WTC11 (cell line): ENCODE data around the gene ABCG4. TPM values are rescaled to one million over a fixed set of nuclear protein-coding genes. Genes with fewer than 3 reads are reported as not detected.

Experiments used
- ATAC-seq: fragments of 200-7000 bp; cut with Tn5 transposase; 2 replicates; pipeline ENCODE4 v1.10.0; 2021; ENCODE audit warnings: mild to moderate bottlenecking, moderate library complexity
- CTCF ChIA-PET: fragments of 300-600 bp; sonication (Branson Sonifier 250); formaldehyde crosslinking; loops from one replicate; lab custom pipeline; 2021; ENCODE audit warnings: antibody characterized with exemption; lab: Charles Lee
- POLR2A ChIA-PET: fragments of 350-600 bp; sonication (Branson Sonifier 250); formaldehyde crosslinking; loops from one replicate; lab custom pipeline; 2021; ENCODE audit warnings: antibody characterized with exemption; lab: Charles Lee
- DNase-seq: peaks from one replicate; pipeline ENCODE4 v3.0.0; 2021; ENCODE audit warnings: low spot score
- H3K27ac Mint-ChIP-seq: 2 replicates; pipeline ENCODE4 v1.8.0; 2021; ENCODE audit warnings: mixed read lengths
- H3K27me3 Mint-ChIP-seq: 2 replicates; pipeline ENCODE4 v1.8.0; 2021; ENCODE audit warnings: low read depth, mild to moderate bottlenecking, moderate library complexity, mixed read lengths
- H3K36me3 Mint-ChIP-seq: 2 replicates; pipeline ENCODE4 v1.8.0; 2021; ENCODE audit warnings: mixed read lengths
- H3K4me1 Mint-ChIP-seq: 2 replicates; pipeline ENCODE4 v1.8.0; 2022; ENCODE audit warnings: mixed read lengths
- H3K4me3 Mint-ChIP-seq: 2 replicates; pipeline ENCODE4 v1.8.0; 2021; ENCODE audit warnings: mild to moderate bottlenecking, moderate library complexity, mixed read lengths
- H3K9me3 Mint-ChIP-seq: 2 replicates; pipeline ENCODE4 v1.8.0; 2021; ENCODE audit warnings: mixed read lengths
- ATF2 ChIP-seq: sonication (generic); formaldehyde crosslinking; IDR thresholded peaks from 2 replicates; pipeline ENCODE4 v1.8.1; 2022; ENCODE audit warnings: low read depth, missing genetic modification reagents, borderline replicate concordance
- ATF3 ChIP-seq: sonication (generic); formaldehyde crosslinking; conservative IDR thresholded peaks from 2 replicates; pipeline ENCODE4 v1.8.1; 2022; ENCODE audit warnings: mild to moderate bottlenecking, missing genetic modification reagents
- CREM ChIP-seq: sonication (generic); formaldehyde crosslinking; IDR thresholded peaks from 2 replicates; pipeline ENCODE4 v1.8.1; 2022; ENCODE audit warnings: mild to moderate bottlenecking, missing genetic modification reagents, moderate library complexity
- CTCF ChIP-seq: fragments of 200-600 bp; IDR thresholded peaks from 2 replicates; pipeline ENCODE4 v1.8.0; 2022; ENCODE audit warnings: antibody characterized with exemption
- E2F1 ChIP-seq: sonication (generic); formaldehyde crosslinking; IDR thresholded peaks from 2 replicates; pipeline ENCODE4 v1.8.0; 2022; ENCODE audit warnings: mild to moderate bottlenecking, missing genetic modification reagents
- E2F5 ChIP-seq: sonication (generic); formaldehyde crosslinking; IDR thresholded peaks from 2 replicates; pipeline ENCODE4 v1.8.1; 2022; ENCODE audit warnings: mild to moderate bottlenecking, moderate library complexity, missing genetic modification reagents
- ELF4 ChIP-seq: sonication (generic); formaldehyde crosslinking; IDR thresholded peaks from 2 replicates; pipeline ENCODE4 v1.8.1; 2022; ENCODE audit warnings: low read depth, mild to moderate bottlenecking, moderate library complexity, missing genetic modification reagents
- FOXJ3 ChIP-seq: sonication (generic); formaldehyde crosslinking; IDR thresholded peaks from 2 replicates; pipeline ENCODE4 v1.9.0; 2021; ENCODE audit warnings: missing genetic modification reagents, mild to moderate bottlenecking, borderline replicate concordance
- FOXP1 ChIP-seq: sonication (generic); formaldehyde crosslinking; IDR thresholded peaks from 2 replicates; pipeline ENCODE4 v1.8.0; 2022; ENCODE audit warnings: missing genetic modification reagents, mild to moderate bottlenecking, moderate library complexity, borderline replicate concordance
- FOXP4 ChIP-seq: sonication (generic); formaldehyde crosslinking; IDR thresholded peaks from 2 replicates; pipeline ENCODE4 v1.8.0; 2022; ENCODE audit warnings: mild to moderate bottlenecking, missing genetic modification reagents
- IRF2 ChIP-seq: sonication (generic); formaldehyde crosslinking; IDR thresholded peaks from 2 replicates; pipeline ENCODE4 v1.8.0; 2022; ENCODE audit warnings: low read depth, missing genetic modification reagents, borderline replicate concordance
- JUN ChIP-seq: sonication (generic); formaldehyde crosslinking; IDR thresholded peaks from 2 replicates; pipeline ENCODE4 v1.8.0; 2023; ENCODE audit warnings: mild to moderate bottlenecking, missing genetic modification reagents
- KAT7 ChIP-seq: sonication (generic); formaldehyde crosslinking; IDR thresholded peaks from 2 replicates; pipeline ENCODE4 v1.8.1; 2023; ENCODE audit warnings: missing genetic modification reagents, mild to moderate bottlenecking, borderline replicate concordance
- MAX ChIP-seq: sonication (generic); formaldehyde crosslinking; IDR thresholded peaks from 2 replicates; pipeline ENCODE4 v1.8.0; 2022; ENCODE audit warnings: mild to moderate bottlenecking, missing genetic modification reagents
- MXD4 ChIP-seq: fragments of 250-450 bp; sonication (Bioruptor Pico); IDR thresholded peaks from 2 replicates; pipeline ENCODE4 v1.8.0; 2021; ENCODE audit warnings: mild to moderate bottlenecking, moderate library complexity, borderline replicate concordance
- MYBL2 ChIP-seq: sonication (generic); formaldehyde crosslinking; IDR thresholded peaks from 2 replicates; pipeline ENCODE4 v1.8.1; 2023; ENCODE audit warnings: mild to moderate bottlenecking, moderate library complexity, missing genetic modification reagents
- PRDM15 ChIP-seq: sonication (generic); formaldehyde crosslinking; IDR thresholded peaks from 2 replicates; pipeline ENCODE4 v1.8.0; 2022; ENCODE audit warnings: missing genetic modification reagents
- RELA ChIP-seq: sonication (generic); formaldehyde crosslinking; IDR thresholded peaks from 2 replicates; pipeline ENCODE4 v1.8.1; 2022; ENCODE audit warnings: missing genetic modification reagents, mild to moderate bottlenecking, borderline replicate concordance
- SMAD3 ChIP-seq: sonication (generic); formaldehyde crosslinking; IDR thresholded peaks from 2 replicates; pipeline ENCODE4 v1.8.0; 2022; ENCODE audit warnings: missing genetic modification reagents, mild to moderate bottlenecking, borderline replicate concordance
- SOX15 ChIP-seq: fragments of 250-450 bp; sonication (Bioruptor Pico); IDR thresholded peaks from 2 replicates; pipeline ENCODE4 v1.9.0; 2021; ENCODE audit warnings: mild to moderate bottlenecking
- SP1 ChIP-seq: sonication (generic); formaldehyde crosslinking; conservative IDR thresholded peaks from 2 replicates; pipeline ENCODE4 v1.8.1; 2022; ENCODE audit warnings: missing genetic modification reagents
- TP53 ChIP-seq: sonication (generic); formaldehyde crosslinking; IDR thresholded peaks from 2 replicates; pipeline ENCODE4 v1.8.1; 2023; ENCODE audit warnings: mild to moderate bottlenecking, missing genetic modification reagents
- ZBTB21 ChIP-seq: sonication (generic); formaldehyde crosslinking; IDR thresholded peaks from 2 replicates; pipeline ENCODE4 v1.8.1; 2023; ENCODE audit warnings: mild to moderate bottlenecking, missing genetic modification reagents, borderline replicate concordance
- ZNF671 ChIP-seq: fragments of 250-450 bp; sonication (Bioruptor Pico); IDR thresholded peaks from 2 replicates; pipeline ENCODE4 v1.8.0; 2021; ENCODE audit warnings: mild to moderate bottlenecking
- total RNA-seq: library from RNA; stranded (reverse); gene quantifications from 3 replicates; pipeline ENCODE4 v1.2.3, GENCODE V29; 2021

Gene ABCG4
- total RNA-seq, 1 experiment from 2014 or later, result 4.4 TPM

GRCh38 chr11:119205574-119206510 is 57.0 kb downstream of the ABCG4 start, which contains the start of gene CBL:
CBL (plus strand) TSS chr11:119206339; CDS start chr11:119206418, 79 bp downstream.
- H3K27ac Mint-ChIP-seq, result peak within 1 kb of the TSS; percentile 96
- TF ChIP-seq E2F5 (CRISPR knock-in tag), result 0 out of 2 replicates have a peak, but pooled peaks have one; percentile 28
- TF ChIP-seq CTCF, result peak; percentile 78
- 0 out of 2 replicates have a peak, but pooled peaks have one; percentile 46 for TF ChIP-seq CREM (CRISPR knock-in tag)
- TF ChIP-seq ATF2 (CRISPR knock-in tag), result no peak
- TF ChIP-seq KAT7 (CRISPR knock-in tag), result no peak
- 0 out of 2 replicates have a peak, but pooled peaks have one; percentile 32 for TF ChIP-seq MYBL2 (CRISPR knock-in tag)
- no peak for TF ChIP-seq TP53 (CRISPR knock-in tag)
- no peak for TF ChIP-seq MAX (CRISPR knock-in tag)
- TF ChIP-seq PRDM15 (CRISPR knock-in tag), result peak; percentile 58; the same call in 1 of the 2 replicates
- no peak for TF ChIP-seq MXD4 (CRISPR knock-in tag)
- TF ChIP-seq RELA, result no peak
- no peak for TF ChIP-seq E2F1 (CRISPR knock-in tag)
- TF ChIP-seq ATF3 (CRISPR knock-in tag), result no peak
- TF ChIP-seq FOXJ3, result no peak
- TF ChIP-seq SOX15 (CRISPR knock-in tag), result no peak
- 0 out of 2 replicates have a peak, but pooled peaks have one; percentile 43 for TF ChIP-seq ELF4 (CRISPR knock-in tag)
- no peak for TF ChIP-seq IRF2 (CRISPR knock-in tag)
- 0 out of 2 replicates have a peak, but pooled peaks have one; percentile 37 for TF ChIP-seq SMAD3 (CRISPR knock-in tag)
- no peak for TF ChIP-seq ZBTB21 (CRISPR knock-in tag)
- TF ChIP-seq ZNF671, result no peak
- no peak for TF ChIP-seq FOXP4 (CRISPR knock-in tag)
- TF ChIP-seq FOXP1 (CRISPR knock-in tag), result peak; percentile 68; the same call in 1 of the 2 replicates
- peak; percentile 69; the same call in 1 of the 2 replicates for TF ChIP-seq SP1 (CRISPR knock-in tag)
- TF ChIP-seq JUN (CRISPR knock-in tag), result no peak

More at GRCh38 chr11:119205574-119206510, 57.0 kb downstream of the ABCG4 start, which contains the start of gene CBL:
- Mint-ChIP-seq H3K36me3 (peaks cover 3% of the 10 kb centered on the region; the same call in 1 of the 2 replicates), H3K4me1 (peaks cover 39% of the 10 kb centered on the region), H3K9me3 (no peaks in the 10 kb centered on the region), H3K4me3 (peak within 1 kb of the TSS; percentile 95), H3K27me3 (no peaks in the 10 kb centered on the region)
- ATAC-seq, result peak; percentile 79
- ChIA-PET POLR2A (interaction anchor here (0.6 to 1.5 kb wide), 8 partner anchors 10 to 138 kb away, joined by 3 to 5 read pairs (median 4); partner anchors contain the start of genes NLRX1 and VPS11), CTCF (interaction anchor here (0.6 to 2.8 kb wide), 49 partner anchors 10 to 585 kb away, joined by 3 to 27 read pairs (median 4); partner anchors contain the start of genes ABCG4, C1QTNF5, C2CD2L and DPAGT1)
- peak; percentile 98 for DNase-seq
